22Rv1 (cell line): ENCODE results near the gene FIG4.

ENCODE experiments used
- H3K27ac ChIP-seq: fragments of 450-650 bp; 2 replicates; pipeline ENCODE4 v1.5.1; 2017
- ZFX ChIP-seq: fragments of 450-650 bp; IDR thresholded peaks from 2 replicates; pipeline ENCODE4 v1.6.1; 2017; ENCODE audit warnings: antibody characterized with exemption, borderline replicate concordance
- TF ChIP-seq, protein P1 (sequence below): fragments of 450-650 bp; IDR thresholded peaks from 2 replicates; pipeline ENCODE4 v1.5.1; 2017; ENCODE audit warnings: mild to moderate bottlenecking

The FIG4 gene

GRCh38 chr6:109759098-109759955 lies 68.2 kb downstream of the FIG4 start:
- H3K27ac ChIP-seq = no peak overlapping the region
- no peak for TF ChIP-seq ZFX
- TF ChIP-seq, protein P1, sequence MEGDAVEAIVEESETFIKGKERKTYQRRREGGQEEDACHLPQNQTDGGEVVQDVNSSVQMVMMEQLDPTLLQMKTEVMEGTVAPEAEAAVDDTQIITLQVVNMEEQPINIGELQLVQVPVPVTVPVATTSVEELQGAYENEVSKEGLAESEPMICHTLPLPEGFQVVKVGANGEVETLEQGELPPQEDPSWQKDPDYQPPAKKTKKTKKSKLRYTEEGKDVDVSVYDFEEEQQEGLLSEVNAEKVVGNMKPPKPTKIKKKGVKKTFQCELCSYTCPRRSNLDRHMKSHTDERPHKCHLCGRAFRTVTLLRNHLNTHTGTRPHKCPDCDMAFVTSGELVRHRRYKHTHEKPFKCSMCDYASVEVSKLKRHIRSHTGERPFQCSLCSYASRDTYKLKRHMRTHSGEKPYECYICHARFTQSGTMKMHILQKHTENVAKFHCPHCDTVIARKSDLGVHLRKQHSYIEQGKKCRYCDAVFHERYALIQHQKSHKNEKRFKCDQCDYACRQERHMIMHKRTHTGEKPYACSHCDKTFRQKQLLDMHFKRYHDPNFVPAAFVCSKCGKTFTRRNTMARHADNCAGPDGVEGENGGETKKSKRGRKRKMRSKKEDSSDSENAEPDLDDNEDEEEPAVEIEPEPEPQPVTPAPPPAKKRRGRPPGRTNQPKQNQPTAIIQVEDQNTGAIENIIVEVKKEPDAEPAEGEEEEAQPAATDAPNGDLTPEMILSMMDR = no peak

- TF ChIP-seq ZFX = no peak
- TF ChIP-seq, protein P1 = no peak
- H3K27ac ChIP-seq = no peak overlapping the region
These were observed 69.1 kb downstream of the FIG4 start for GRCh38 chr6:109760208-109760607.

DNA sequence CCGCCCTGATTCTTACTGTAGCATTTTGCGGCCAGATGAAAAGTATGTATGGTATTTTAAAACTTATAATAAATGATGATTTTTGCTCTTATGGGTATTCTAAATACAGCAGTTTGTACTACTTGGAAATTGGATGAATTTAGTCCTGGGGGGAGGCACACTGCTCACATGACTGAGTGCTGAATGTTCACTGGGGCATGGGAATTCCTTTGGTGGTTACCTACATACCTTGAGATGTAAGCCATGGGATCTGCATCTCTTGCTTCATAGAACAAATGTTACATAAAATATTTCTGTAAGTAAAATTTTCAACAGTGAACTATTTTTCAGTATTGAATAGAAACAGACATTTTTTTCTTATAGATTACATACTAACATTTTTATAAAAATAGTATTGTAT lies 71.1 kb downstream of the FIG4 start:
- TF ChIP-seq, protein P1 = no peak
- TF ChIP-seq ZFX = no peak
- no peak overlapping the region for H3K27ac ChIP-seq

- TF ChIP-seq, protein P1 = no peak
- no peak for TF ChIP-seq ZFX
- no peak overlapping the region for H3K27ac ChIP-seq
These were observed 71.8 kb downstream of the FIG4 start for GRCh38 chr6:109762769-109763441.

DNA sequence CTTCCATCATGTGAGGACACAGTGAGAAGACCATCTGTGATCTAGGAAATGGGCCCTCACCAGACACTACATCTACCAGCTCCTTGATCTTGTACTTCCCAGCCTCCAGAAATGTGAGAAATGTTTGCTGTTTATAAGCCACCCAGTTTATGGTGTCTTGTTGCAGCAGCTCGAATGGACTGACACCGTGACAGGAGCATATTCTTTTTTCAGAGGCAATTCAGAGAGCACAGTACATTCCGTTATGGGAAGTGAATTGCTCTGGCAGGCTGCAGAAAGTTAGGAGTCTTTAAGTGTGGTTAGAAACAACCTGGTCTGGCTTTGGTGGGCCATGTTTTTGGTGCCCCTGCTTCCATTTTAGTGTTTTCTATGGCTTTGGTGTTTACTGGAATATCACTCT lies 75.1 kb downstream of the FIG4 start:
- H3K27ac ChIP-seq = no peak overlapping the region
- TF ChIP-seq, protein P1 = no peak
- TF ChIP-seq ZFX = no peak

GRCh38 chr6:109767961-109768360 lies 76.9 kb downstream of the FIG4 start:
- no peak for TF ChIP-seq ZFX
- TF ChIP-seq, protein P1 = no peak
- H3K27ac ChIP-seq = no peak overlapping the region

DNA sequence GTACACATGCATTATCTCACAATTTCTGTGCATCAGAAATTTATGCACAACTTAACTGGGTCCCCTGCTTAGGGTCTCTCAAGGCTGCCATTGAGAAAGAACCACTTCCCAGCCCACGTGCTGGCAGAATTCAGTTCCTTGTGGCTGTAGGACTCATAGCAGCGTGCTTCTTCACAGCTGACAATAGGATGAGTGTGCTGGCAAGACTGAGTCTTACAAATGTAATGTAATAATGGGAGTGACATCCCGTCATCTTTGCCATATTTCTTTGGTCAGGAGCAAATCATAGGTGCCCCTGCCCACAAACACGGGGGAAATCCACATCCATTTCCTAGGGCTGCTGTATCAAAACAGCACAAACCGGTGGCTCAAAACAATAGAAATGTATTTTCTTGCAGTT lies 77.4 kb downstream of the FIG4 start:
- no peak overlapping the region for H3K27ac ChIP-seq
- TF ChIP-seq, protein P1 = no peak
- TF ChIP-seq ZFX = no peak
